ENCODE results near the gene MARCHF2. TPM values are rescaled to one million over a fixed set of nuclear protein-coding genes. Genes with fewer than 3 reads are reported as not detected.
A peak's percentile ranks its signal among the peaks of the same experiment; 100 is the strongest.

MARCHF2 gene
- total and polyA plus RNA-seq, 9 of the 15 experiments (the other 6 are each of a cell fraction or from before 2014, with no cell fraction given) = 0.39 to 6.4 (median 2.2) TPM

DNA sequence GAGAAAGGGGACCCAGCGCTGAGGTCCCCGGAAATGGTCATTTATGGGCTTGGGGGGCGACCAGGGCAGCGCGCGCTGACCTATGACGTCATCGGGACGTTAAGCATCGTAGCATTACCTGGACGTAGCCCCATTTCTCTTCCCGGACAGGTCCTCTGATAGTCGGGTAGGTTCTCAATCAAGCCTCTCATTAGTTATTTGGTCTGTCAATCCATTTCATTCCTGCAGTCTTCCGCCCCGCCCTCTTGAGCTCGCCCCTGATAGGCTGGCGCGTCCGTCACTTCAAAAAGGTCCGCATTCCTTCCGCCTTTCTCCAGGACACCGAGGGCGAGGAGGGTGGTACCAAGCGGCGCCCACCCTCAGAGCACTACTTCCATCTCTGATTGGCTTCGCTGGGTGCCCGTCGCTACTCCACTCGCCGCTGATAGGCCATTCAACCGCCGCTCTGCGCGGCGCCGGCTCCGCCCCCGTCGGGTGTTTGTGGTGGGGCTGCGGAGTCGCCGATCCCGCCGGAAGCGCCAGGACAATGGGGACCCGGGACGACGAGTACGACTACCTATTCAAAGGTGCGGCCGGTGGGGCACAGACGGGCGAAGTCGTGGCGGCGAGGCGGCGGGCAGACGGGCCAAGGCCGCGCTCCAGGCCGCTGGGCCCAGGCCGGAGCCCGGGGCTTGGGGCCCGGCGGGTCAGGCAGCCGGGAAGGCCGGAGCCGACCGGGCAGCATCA is 23.1 kb upstream of the MARCHF2 start, which contains the start of gene RAB11B (continued):
- TF ChIP-seq ZNF274 (IDR thresholded peaks at IDR 0.05; ENCODE audit: borderline replicate concordance, low read depth, low read length) (no peak), FOXA3 (CRISPR knock-in tag; conservative IDR thresholded peaks at IDR 0.05 in 1 of 2, IDR thresholded peaks at IDR 0.05 in 1 of 2) (no peak), CBX2 (IDR thresholded peaks at IDR 0.05; ENCODE audit: insufficient read depth, low read length, poor library complexity, severe bottlenecking) (no peak), HDAC8 (tag; IDR thresholded peaks at IDR 0.05) (peak; percentile 74), ATF7 (IDR thresholded peaks at IDR 0.05) (peak; percentile 100), ZZZ3 (IDR thresholded peaks at IDR 0.05) (no peak), NFATC3 (IDR thresholded peaks at IDR 0.05) (no peak), NFIC (IDR thresholded peaks at IDR 0.05) (no peak), ELK1 (CRISPR knock-in tag; IDR thresholded peaks at IDR 0.05) (no peak), BRD4 (IDR thresholded peaks at IDR 0.05) (peak; percentile 92), SPI1 (IDR thresholded peaks at IDR 0.05; ENCODE audit: borderline replicate concordance, low read depth, low read length) (no peak), ZNF354B (CRISPR knock-in tag; IDR thresholded peaks at IDR 0.05) (no peak), CBX5 (IDR thresholded peaks at IDR 0.05; ENCODE audit: borderline replicate concordance, low read depth) (no peak), MAZ (CRISPR knock-in tag; conservative IDR thresholded peaks at IDR 0.05 in 1 of 2, IDR thresholded peaks at IDR 0.05 in 1 of 2) (peak; percentile 77 to 84), TCF7L2 (IDR thresholded peaks at IDR 0.05; ENCODE audit: low read depth, low read length) (no peak), HDGF (IDR thresholded peaks at IDR 0.05) (no peak), SMAD4 (CRISPR knock-in tag; conservative IDR thresholded peaks at IDR 0.05) (peak; percentile 70), ZNF133 (CRISPR knock-in tag; IDR thresholded peaks at IDR 0.05) (no peak), IRF2 (CRISPR knock-in tag; IDR thresholded peaks at IDR 0.05) (no peak), ZNF584 (CRISPR knock-in tag; IDR thresholded peaks at IDR 0.05; ENCODE audit: low read depth) (no peak), NR2C1 (IDR thresholded peaks at IDR 0.05) (peak; percentile 82), NR2C1 (tag; IDR thresholded peaks at IDR 0.05) (peak; percentile 79)
- TF ChIP-seq, protein P1, sequence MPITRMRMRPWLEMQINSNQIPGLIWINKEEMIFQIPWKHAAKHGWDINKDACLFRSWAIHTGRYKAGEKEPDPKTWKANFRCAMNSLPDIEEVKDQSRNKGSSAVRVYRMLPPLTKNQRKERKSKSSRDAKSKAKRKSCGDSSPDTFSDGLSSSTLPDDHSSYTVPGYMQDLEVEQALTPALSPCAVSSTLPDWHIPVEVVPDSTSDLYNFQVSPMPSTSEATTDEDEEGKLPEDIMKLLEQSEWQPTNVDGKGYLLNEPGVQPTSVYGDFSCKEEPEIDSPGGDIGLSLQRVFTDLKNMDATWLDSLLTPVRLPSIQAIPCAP (CRISPR knock-in tag; IDR thresholded peaks at IDR 0.05; ENCODE audit: borderline replicate concordance) = no peak
- TF ChIP-seq, protein P2, sequence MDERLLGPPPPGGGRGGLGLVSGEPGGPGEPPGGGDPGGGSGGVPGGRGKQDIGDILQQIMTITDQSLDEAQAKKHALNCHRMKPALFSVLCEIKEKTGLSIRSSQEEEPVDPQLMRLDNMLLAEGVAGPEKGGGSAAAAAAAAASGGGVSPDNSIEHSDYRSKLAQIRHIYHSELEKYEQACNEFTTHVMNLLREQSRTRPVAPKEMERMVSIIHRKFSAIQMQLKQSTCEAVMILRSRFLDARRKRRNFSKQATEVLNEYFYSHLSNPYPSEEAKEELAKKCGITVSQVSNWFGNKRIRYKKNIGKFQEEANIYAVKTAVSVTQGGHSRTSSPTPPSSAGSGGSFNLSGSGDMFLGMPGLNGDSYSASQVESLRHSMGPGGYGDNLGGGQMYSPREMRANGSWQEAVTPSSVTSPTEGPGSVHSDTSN (CRISPR knock-in tag; IDR thresholded peaks at IDR 0.05; ENCODE audit: low read depth) = peak; percentile 92; the same call in 1 of the 2 replicates
- TF ChIP-seq, protein P2 (tag; conservative IDR thresholded peaks at IDR 0.05; ENCODE audit: low read depth) = peak; percentile 100
